ENCODE data around the gene OSTC.

Gene OSTC

DNA sequence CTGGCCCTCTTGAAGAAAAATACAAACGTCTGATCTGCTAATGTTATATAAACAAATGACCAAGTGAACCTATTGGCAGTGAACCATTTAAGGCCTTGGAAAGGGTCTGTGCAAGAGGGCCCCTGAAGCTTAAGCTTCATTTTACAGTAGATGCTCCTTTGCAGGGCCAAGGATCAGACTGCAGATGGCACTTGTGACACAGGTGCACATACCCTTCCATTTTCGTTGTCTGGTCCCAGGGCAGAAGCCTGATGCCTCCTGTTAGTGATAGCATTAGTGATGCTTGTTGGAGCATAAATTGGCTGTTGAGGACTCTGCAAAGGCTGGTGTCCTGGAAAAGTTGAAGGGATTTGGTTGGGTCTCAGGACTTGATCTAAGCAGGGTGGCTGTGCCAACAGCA lies 65.9 kb downstream of the OSTC start:
- DNase-seq (ENCODE audit: low spot score): no peak

DNA sequence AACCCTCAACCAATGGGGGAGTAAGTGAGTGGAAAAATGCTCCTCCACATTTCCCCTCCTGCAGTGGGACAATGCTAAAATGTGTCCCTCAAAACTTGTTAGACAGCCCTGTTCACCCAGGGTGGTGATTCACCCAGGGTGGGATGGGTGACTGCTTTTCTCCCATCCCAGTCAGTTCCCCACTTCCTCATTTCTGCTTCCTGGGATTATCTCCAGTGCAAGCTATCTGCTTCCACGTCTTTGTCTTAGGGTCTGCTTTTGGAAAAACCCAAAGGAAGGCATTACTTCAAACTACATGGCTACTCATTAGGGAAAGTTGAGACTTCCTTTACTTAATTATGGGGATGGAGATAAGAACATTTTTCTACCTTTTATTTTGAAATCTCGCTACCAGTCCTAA lies 67.0 kb downstream of the OSTC start:
- DNase-seq (ENCODE audit: low spot score): no peak

Measured in hematopoietic multipotent progenitor cell treated with erythropoietin and hydrocortisone succinate and interleukin-3 and kit ligand, for 15 days (in vitro differentiated cells).